Measurements from ENCODE around the gene ATP8B1.

Gene ATP8B1

DNA sequence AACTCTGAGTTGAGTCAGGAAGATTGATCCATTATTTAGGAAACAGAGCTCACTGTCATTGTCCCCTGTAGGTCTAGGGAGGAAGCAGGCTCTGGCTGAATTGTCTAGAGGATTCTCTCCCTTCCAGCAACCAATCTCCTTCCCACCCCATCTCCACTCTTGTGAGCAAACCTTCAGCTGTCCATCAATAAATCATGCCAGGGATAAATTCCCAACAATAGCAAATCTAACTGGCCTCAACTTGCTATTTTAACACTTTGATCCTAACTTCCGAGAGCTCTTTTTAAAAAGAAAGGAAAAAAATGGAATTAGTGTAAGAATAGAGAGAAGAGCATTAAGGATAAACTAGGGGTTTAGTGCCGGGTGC, 53.5 kb downstream of the ATP8B1 start:
- H2AFZ ChIP-seq (ENCODE audit: insufficient read depth, low read length, poor library complexity) = no peak overlapping the region

DNA sequence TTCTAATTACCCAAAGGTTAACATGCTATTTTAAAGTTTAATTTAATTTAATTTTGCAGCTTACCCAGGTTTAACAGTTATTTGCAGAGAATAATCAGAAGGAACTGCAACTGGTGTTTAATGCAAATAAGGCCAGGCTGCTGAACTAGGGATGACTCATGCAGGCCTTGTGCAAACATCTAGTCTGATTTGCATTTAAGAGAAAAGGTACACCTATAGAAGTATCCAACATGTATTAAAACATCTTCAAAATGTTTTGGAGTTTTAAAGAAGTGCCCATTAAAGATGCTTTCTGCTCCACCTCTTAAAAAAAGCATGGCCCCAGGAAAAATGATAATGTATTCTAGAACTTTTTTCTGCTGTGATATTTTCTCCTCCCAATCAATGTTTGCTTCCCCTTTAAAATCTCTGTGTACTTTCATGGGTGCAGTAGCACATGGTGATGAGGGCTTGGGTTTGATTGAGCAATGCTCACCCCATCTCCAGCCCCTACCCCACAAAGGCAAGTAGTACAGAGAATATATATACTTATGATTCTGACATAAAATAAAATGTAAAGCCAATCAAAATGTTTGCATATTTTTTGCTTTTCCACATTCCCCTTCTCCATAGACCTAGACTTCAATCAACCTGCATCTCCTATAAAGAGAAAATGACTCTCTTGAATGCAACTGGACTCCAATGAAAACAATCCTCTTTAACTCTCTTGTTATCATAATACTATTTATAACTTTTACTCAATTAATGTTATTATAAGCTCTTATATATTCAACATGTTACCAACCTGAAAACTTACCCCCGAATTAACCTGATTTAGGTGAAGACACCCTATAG, 54.1 kb downstream of the ATP8B1 start:
- no peak overlapping the region for H4K8ac ChIP-seq (ENCODE audit: low read depth, low read length)
- no peak overlapping the region for H3K27ac ChIP-seq (ENCODE audit: low read depth, low read length)
- DNase-seq = peak in 1 of 2 donors; percentile 32
- no peaks in the 10 kb centered on the region for H3K9me3 ChIP-seq (ENCODE audit: insufficient read depth, low read depth, low read length)
- peaks cover 0 to 1% of the 10 kb centered on the region in 2 experiments for H3K4me1 ChIP-seq (ENCODE audit: control insufficient read depth in 1 of 2, insufficient read depth in 2 of 2, low read length in 2 of 2)
- no peak overlapping the region for H4K12ac ChIP-seq (ENCODE audit: low read depth, low read length)
- H3K14ac ChIP-seq (ENCODE audit: low read length) = no peak overlapping the region
- H3K4ac ChIP-seq (ENCODE audit: low read depth, low read length) = no peak overlapping the region
- H2BK5ac ChIP-seq (ENCODE audit: low read depth, low read length, poor library complexity) = no peak overlapping the region
- H2AK5ac ChIP-seq (ENCODE audit: low read length) = no peak overlapping the region
- no peak overlapping the region for H2AFZ ChIP-seq (ENCODE audit: insufficient read depth, low read length, poor library complexity)
- no peak overlapping the region for H2BK120ac ChIP-seq (ENCODE audit: insufficient read depth, low read length, poor library complexity)
- WGBS (ENCODE audit: extremely low coverage, insufficient coverage, insufficient read length) = no CpG with 5 or more reads among the region's 1 CpG
- no peak overlapping the region for H4K91ac ChIP-seq (ENCODE audit: low read depth, low read length)
- no peak overlapping the region for H3K9ac ChIP-seq (ENCODE audit: low read length)
- H3K23ac ChIP-seq (ENCODE audit: low read length) = no peak overlapping the region
- H3K79me1 ChIP-seq (ENCODE audit: low read length) = peaks cover 1% of the 10 kb centered on the region
- H2BK12ac ChIP-seq (ENCODE audit: low read length) = no peak overlapping the region
- H3K4me3 ChIP-seq (ENCODE audit: low read depth, low read length) = no peak overlapping the region
- H3K79me2 ChIP-seq (ENCODE audit: control insufficient read depth, insufficient read depth, low read length, poor library complexity) = no peaks in the 10 kb centered on the region
- H3K27me3 ChIP-seq (ENCODE audit: insufficient read depth, low read length) = no peaks in the 10 kb centered on the region
- H3K4me2 ChIP-seq (ENCODE audit: low read length) = no peak overlapping the region
- no peaks in the 10 kb centered on the region for H3K36me3 ChIP-seq (ENCODE audit: control insufficient read depth in 1 of 2, insufficient read depth in 2 of 2, low read length in 2 of 2)
- no peak overlapping the region for H3K18ac ChIP-seq (ENCODE audit: low read length)

More for the DNA sequence above, 53.5 kb downstream of the ATP8B1 start:
- Histone ChIP-seq H3K14ac (ENCODE audit: low read length) (no peak overlapping the region), H2BK120ac (ENCODE audit: insufficient read depth, low read length, poor library complexity) (no peak overlapping the region), H3K4me2 (ENCODE audit: low read length) (no peak overlapping the region), H3K79me2 (ENCODE audit: control insufficient read depth, insufficient read depth, low read length, poor library complexity) (no peaks in the 10 kb centered on the region), H3K4me3 (ENCODE audit: low read depth, low read length) (no peak overlapping the region), H2BK12ac (ENCODE audit: low read length) (no peak overlapping the region), H3K36me3 (ENCODE audit: control insufficient read depth in 1 of 2, insufficient read depth in 2 of 2, low read length in 2 of 2) (no peaks in the 10 kb centered on the region), H3K18ac (ENCODE audit: low read length) (no peak overlapping the region), H4K91ac (ENCODE audit: low read depth, low read length) (no peak overlapping the region), H3K4me1 (ENCODE audit: control insufficient read depth in 1 of 2, insufficient read depth in 2 of 2, low read length in 2 of 2) (peaks cover 0 to 1% of the 10 kb centered on the region in 2 experiments), H3K4ac (ENCODE audit: low read depth, low read length) (no peak overlapping the region), H3K9me3 (ENCODE audit: insufficient read depth, low read depth, low read length) (no peaks in the 10 kb centered on the region), H3K27ac (ENCODE audit: low read depth, low read length) (no peak overlapping the region), H3K27me3 (ENCODE audit: insufficient read depth, low read length) (no peaks in the 10 kb centered on the region), H3K23ac (ENCODE audit: low read length) (no peak overlapping the region), H2BK5ac (ENCODE audit: low read depth, low read length, poor library complexity) (no peak overlapping the region), H4K8ac (ENCODE audit: low read depth, low read length) (no peak overlapping the region), H2AK5ac (ENCODE audit: low read length) (no peak overlapping the region), H3K9ac (ENCODE audit: low read length) (no peak overlapping the region), H4K12ac (ENCODE audit: low read depth, low read length) (no peak overlapping the region), H3K79me1 (ENCODE audit: low read length) (peaks cover 1% of the 10 kb centered on the region)
- DNase-seq = no peak
- no CpG with 5 or more reads among the region's 2 CpGs for WGBS (ENCODE audit: extremely low coverage, insufficient coverage, insufficient read length)

DNA sequence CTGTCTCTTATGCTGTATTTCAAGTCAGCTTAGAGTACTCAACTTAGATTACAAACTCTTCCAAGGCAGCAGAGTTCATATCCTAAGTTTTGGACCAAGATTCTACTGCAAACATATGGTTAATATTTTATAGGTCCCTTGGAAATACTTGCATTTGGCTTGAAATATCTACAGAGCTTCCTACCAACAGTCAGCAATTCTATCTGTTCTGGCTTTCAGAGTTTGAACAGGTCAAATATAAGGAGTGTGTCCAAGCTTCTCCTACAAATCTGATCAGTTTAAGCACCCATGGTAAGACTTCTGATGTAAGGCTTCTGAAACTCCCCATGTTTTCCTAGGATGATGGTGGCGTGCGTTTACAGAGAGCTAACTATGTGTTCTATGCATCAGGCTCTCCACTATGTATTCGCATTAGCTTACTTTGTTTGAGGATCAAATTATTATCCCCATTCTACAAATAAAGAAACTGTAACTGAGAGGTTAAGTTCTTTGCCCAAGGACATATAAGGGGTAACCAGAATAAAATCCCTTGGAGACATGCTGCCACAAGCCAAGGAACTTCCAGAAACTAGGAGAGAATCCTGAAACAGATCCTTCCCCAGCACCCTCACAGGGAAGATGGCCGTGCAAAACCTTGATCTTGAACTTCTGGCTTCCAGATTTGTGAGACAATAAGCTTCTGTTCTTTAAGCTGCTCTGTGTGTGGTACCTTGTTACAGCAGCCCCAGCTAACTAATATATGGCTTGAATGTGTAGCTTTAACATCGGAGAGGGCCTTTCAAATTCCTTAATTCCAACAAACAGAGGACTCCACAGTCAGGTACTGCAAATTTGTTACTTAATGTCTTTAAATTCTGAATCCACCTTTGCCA, 55.1 kb downstream of the ATP8B1 start:
- Histone ChIP-seq H4K12ac (ENCODE audit: low read depth, low read length) (no peak overlapping the region), H2BK12ac (ENCODE audit: low read length) (no peak overlapping the region), H3K36me3 (ENCODE audit: control insufficient read depth in 1 of 2, insufficient read depth in 2 of 2, low read length in 2 of 2) (no peaks in the 10 kb centered on the region), H2BK5ac (ENCODE audit: low read depth, low read length, poor library complexity) (no peak overlapping the region), H3K4ac (ENCODE audit: low read depth, low read length) (no peak overlapping the region), H3K27me3 (ENCODE audit: insufficient read depth, low read length) (no peaks in the 10 kb centered on the region), H3K18ac (ENCODE audit: low read length) (no peak overlapping the region), H3K9ac (ENCODE audit: low read length) (no peak overlapping the region), H2AK5ac (ENCODE audit: low read length) (no peak overlapping the region), H4K91ac (ENCODE audit: low read depth, low read length) (no peak overlapping the region), H3K4me2 (ENCODE audit: low read length) (no peak overlapping the region), H3K23ac (ENCODE audit: low read length) (no peak overlapping the region), H4K8ac (ENCODE audit: low read depth, low read length) (no peak overlapping the region), H3K27ac (ENCODE audit: low read depth, low read length) (no peak overlapping the region), H3K9me3 (ENCODE audit: insufficient read depth, low read depth, low read length) (no peaks in the 10 kb centered on the region), H3K79me1 (ENCODE audit: low read length) (peaks cover 1% of the 10 kb centered on the region), H2BK120ac (ENCODE audit: insufficient read depth, low read length, poor library complexity) (no peak overlapping the region), H3K79me2 (ENCODE audit: control insufficient read depth, insufficient read depth, low read length, poor library complexity) (no peaks in the 10 kb centered on the region), H3K14ac (ENCODE audit: low read length) (no peak overlapping the region), H2AFZ (ENCODE audit: insufficient read depth, low read length, poor library complexity) (no peak overlapping the region), H3K4me1 (ENCODE audit: control insufficient read depth in 1 of 2, insufficient read depth in 2 of 2, low read length in 2 of 2) (peaks cover 0 to 1% of the 10 kb centered on the region in 2 experiments), H3K4me3 (ENCODE audit: low read depth, low read length) (no peak overlapping the region)
- no peak for DNase-seq
- no CpG with 5 or more reads among the region's 5 CpGs for WGBS (ENCODE audit: extremely low coverage, insufficient coverage, insufficient read length)

DNA sequence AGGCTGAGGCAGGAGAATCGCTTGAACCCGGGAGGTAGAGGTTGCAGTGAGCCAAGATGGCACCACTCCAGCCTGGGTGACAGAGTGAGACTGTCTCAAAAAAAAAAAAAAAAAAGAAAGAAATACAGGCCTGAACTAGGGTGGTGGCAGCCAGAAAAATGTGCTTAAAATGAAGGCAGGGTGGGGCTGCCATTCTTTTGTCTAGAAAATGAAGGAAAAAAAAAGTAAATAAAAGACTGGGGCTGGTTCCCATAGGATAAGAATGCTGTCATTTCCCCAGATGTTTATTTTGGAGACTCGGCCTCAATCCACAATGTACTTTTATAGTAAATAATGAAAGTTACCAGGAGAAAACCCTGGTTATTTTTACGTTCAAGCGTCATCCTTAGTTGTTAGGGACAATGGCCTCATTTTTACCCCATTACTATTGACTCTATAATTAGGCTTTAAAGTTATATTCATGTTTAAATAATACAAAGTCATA, 58.9 kb downstream of the ATP8B1 start:
- Histone ChIP-seq H3K79me2 (ENCODE audit: control insufficient read depth, insufficient read depth, low read length, poor library complexity) (no peaks in the 10 kb centered on the region), H3K9ac (ENCODE audit: low read length) (no peak overlapping the region), H2BK5ac (ENCODE audit: low read depth, low read length, poor library complexity) (no peak overlapping the region), H3K4me3 (ENCODE audit: low read depth, low read length) (no peak overlapping the region), H2AK5ac (ENCODE audit: low read length) (no peak overlapping the region), H4K8ac (ENCODE audit: low read depth, low read length) (no peak overlapping the region), H3K79me1 (ENCODE audit: low read length) (peaks cover 1% of the 10 kb centered on the region), H3K14ac (ENCODE audit: low read length) (no peak overlapping the region), H4K12ac (ENCODE audit: low read depth, low read length) (no peak overlapping the region), H3K23ac (ENCODE audit: low read length) (no peak overlapping the region), H3K36me3 (ENCODE audit: control insufficient read depth in 1 of 2, insufficient read depth in 2 of 2, low read length in 2 of 2) (no peaks in the 10 kb centered on the region), H2BK12ac (ENCODE audit: low read length) (no peak overlapping the region), H3K27ac (ENCODE audit: low read depth, low read length) (no peak overlapping the region), H3K18ac (ENCODE audit: low read length) (no peak overlapping the region), H3K4ac (ENCODE audit: low read depth, low read length) (no peak overlapping the region), H3K4me1 (ENCODE audit: control insufficient read depth in 1 of 2, insufficient read depth in 2 of 2, low read length in 2 of 2) (peaks cover 0 to 1% of the 10 kb centered on the region in 2 experiments), H3K4me2 (ENCODE audit: low read length) (no peak overlapping the region), H2BK120ac (ENCODE audit: insufficient read depth, low read length, poor library complexity) (no peak overlapping the region), H3K27me3 (ENCODE audit: insufficient read depth, low read length) (no peaks in the 10 kb centered on the region), H3K9me3 (ENCODE audit: insufficient read depth, low read depth, low read length) (peaks cover 3% of the 10 kb centered on the region), H4K91ac (ENCODE audit: low read depth, low read length) (no peak overlapping the region), H2AFZ (ENCODE audit: insufficient read depth, low read length, poor library complexity) (no peak overlapping the region)
- DNase-seq = no peak
- no CpG with 5 or more reads among the region's 5 CpGs for WGBS (ENCODE audit: extremely low coverage, insufficient coverage, insufficient read length)
